H9 (cell line): ENCODE measurements around the gene HOXB1. TPM values are rescaled to one million over a fixed set of nuclear protein-coding genes. Genes with fewer than 3 reads are reported as not detected.

Experiments used
- DNase-seq: peaks from one replicate; pipeline ENCODE4 v3.0.0-alpha.2; 2017
- H2AFZ ChIP-seq: one replicate; pipeline ENCODE4 v1.6.1; 2013; ENCODE audit warnings: mild to moderate bottlenecking, low read length, control low read depth, moderate library complexity
- H2AK5ac ChIP-seq: 2 replicates; pipeline ENCODE4 v1.6.1; 2013; ENCODE audit warnings: low read length, control low read depth, mixed read lengths; ENCODE audit not compliant: insufficient read length
- H2BK120ac ChIP-seq: one replicate; pipeline ENCODE4 v1.6.1; 2013; ENCODE audit warnings: low read depth, mild to moderate bottlenecking, low read length, control low read depth, inconsistent platforms; ENCODE audit not compliant: poor library complexity, severe bottlenecking
- H2BK12ac ChIP-seq: 2 replicates; pipeline ENCODE4 v1.6.1; 2013; ENCODE audit warnings: low read length, control low read depth, mixed read lengths, low read depth; ENCODE audit not compliant: insufficient read length
- H2BK15ac ChIP-seq: 2 replicates; pipeline ENCODE4 v1.6.1; 2013; ENCODE audit warnings: low read depth, low read length, control low read depth
- H2BK20ac ChIP-seq: one replicate; pipeline ENCODE4 v1.6.1; 2013; ENCODE audit warnings: low read depth, mild to moderate bottlenecking, low read length, control low read depth, inconsistent platforms; ENCODE audit not compliant: poor library complexity, severe bottlenecking
- H2BK5ac ChIP-seq: 2 replicates; pipeline ENCODE4 v1.6.1; 2013; ENCODE audit warnings: low read length, control low read depth, mixed read lengths; ENCODE audit not compliant: insufficient read length
- H3K14ac ChIP-seq: 2 replicates; pipeline ENCODE4 v1.6.1; 2013; ENCODE audit warnings: low read length, control low read depth; ENCODE audit not compliant: insufficient read depth
- H3K18ac ChIP-seq: 2 replicates; pipeline ENCODE4 v1.6.1; 2013; ENCODE audit warnings: low read depth, mild to moderate bottlenecking, mixed read lengths, low read length, control low read depth; ENCODE audit not compliant: insufficient read length
- H3K23ac ChIP-seq: 2 replicates; pipeline ENCODE4 v1.6.1; 2013; ENCODE audit warnings: low read length, control low read depth, mixed read lengths, low read depth; ENCODE audit not compliant: insufficient read length
- H3K23me2 ChIP-seq: 2 replicates; pipeline ENCODE4 v1.6.1; 2013; ENCODE audit warnings: low read depth, mild to moderate bottlenecking, mixed read lengths, low read length, control low read depth; ENCODE audit not compliant: insufficient read length, poor library complexity, severe bottlenecking
- H3K27ac ChIP-seq: 2 replicates; pipeline ENCODE4 v1.5.1; 2013; ENCODE audit warnings: low read length, control low read depth, mixed read lengths, low read depth; ENCODE audit not compliant: insufficient read length
- H3K27me3 ChIP-seq: 2 replicates; pipeline ENCODE4 v1.6.1; 2013; ENCODE audit warnings: low read length, control low read depth, inconsistent platforms; ENCODE audit not compliant: insufficient read depth
- H3K4ac ChIP-seq: 2 replicates; pipeline ENCODE4 v1.6.1; 2013; ENCODE audit warnings: low read depth, mild to moderate bottlenecking, control low read depth, inconsistent platforms, low read length, moderate library complexity
- H3K4me1 ChIP-seq: 2 replicates; pipeline ENCODE4 v1.6.1; 2013; ENCODE audit warnings: low read length, control low read depth, inconsistent platforms; ENCODE audit not compliant: insufficient read depth
- H3K4me2 ChIP-seq: 2 replicates; pipeline ENCODE4 v1.6.1; 2013; ENCODE audit warnings: low read length, control low read depth, mixed read lengths; ENCODE audit not compliant: insufficient read length, insufficient read depth
- H3K56ac ChIP-seq: 2 replicates; pipeline ENCODE4 v1.6.1; 2013; ENCODE audit warnings: low read depth, mild to moderate bottlenecking, mixed read lengths, low read length, control low read depth; ENCODE audit not compliant: insufficient read length
- H3K79me1 ChIP-seq: 2 replicates; pipeline ENCODE4 v1.6.1; 2013; ENCODE audit warnings: low read depth, mild to moderate bottlenecking, moderate library complexity, low read length, control low read depth, inconsistent platforms; ENCODE audit not compliant: insufficient read depth, poor library complexity, severe bottlenecking
- H3K79me2 ChIP-seq: 2 replicates; pipeline ENCODE4 v1.6.1; 2013; ENCODE audit warnings: low read length, control low read depth, inconsistent platforms; ENCODE audit not compliant: insufficient read depth
- H3K9ac ChIP-seq: 2 replicates; pipeline ENCODE4 v1.6.1; 2013; ENCODE audit warnings: low read length, control low read depth, mixed read lengths; ENCODE audit not compliant: insufficient read length; ENCODE audit errors: extremely low read depth
- H3K9me3 ChIP-seq: one replicate; pipeline ENCODE4 v1.6.1; 2013; ENCODE audit warnings: low read depth, low read length, inconsistent platforms; ENCODE audit not compliant: control insufficient read depth
- H3T11ph ChIP-seq: one replicate; pipeline ENCODE4 v1.6.1; 2013; ENCODE audit warnings: mild to moderate bottlenecking, low read length, control low read depth, inconsistent platforms
- H4K20me1 ChIP-seq: one replicate; pipeline ENCODE4 v1.6.1; 2013; ENCODE audit not compliant: control insufficient read depth, insufficient read length, insufficient read depth
- H4K5ac ChIP-seq: 2 replicates; pipeline ENCODE4 v1.6.1; 2013; ENCODE audit warnings: low read depth, mild to moderate bottlenecking, mixed read lengths, low read length, control low read depth; ENCODE audit not compliant: insufficient read length
- H4K8ac ChIP-seq: replicated peaks from 2 replicates; pipeline ENCODE4 v1.6.1; 2013; ENCODE audit warnings: low read length, control low read depth, mixed read lengths, low read depth; ENCODE audit not compliant: insufficient read length
- H4K91ac ChIP-seq: 2 replicates; pipeline ENCODE4 v1.6.1; 2013; ENCODE audit warnings: low read depth, mild to moderate bottlenecking, moderate library complexity, mixed read lengths, low read length, control low read depth; ENCODE audit not compliant: insufficient read length
- H3K27ac Mint-ChIP-seq, 3 experiments: 2 replicates in 2 of 3; 3 replicates in 1 of 3; pipeline ENCODE4 v1.8.0; 2020 to 2021; ENCODE audit warnings: mixed read lengths in 3 of 3, mild to moderate bottlenecking in 1 of 3, moderate library complexity in 1 of 3
- H3K27me3 Mint-ChIP-seq: 2 replicates; pipeline ENCODE4 v1.8.0; 2021; ENCODE audit warnings: low read depth, mild to moderate bottlenecking, moderate library complexity, mixed read lengths
- H3K36me3 Mint-ChIP-seq, 3 experiments: 2 replicates in 2 of 3; 3 replicates in 1 of 3; pipeline ENCODE4 v1.8.0; 2020 to 2021; ENCODE audit warnings: low read depth in 3 of 3, mixed read lengths in 3 of 3; ENCODE audit not compliant: insufficient read depth in 1 of 3
- H3K4me1 Mint-ChIP-seq, 2 experiments: 2 replicates each; pipeline ENCODE4 v1.8.0; 2020; ENCODE audit warnings: mixed read lengths in 2 of 2
- H3K4me3 Mint-ChIP-seq, 2 experiments: 2 replicates in 1 of 2; 3 replicates in 1 of 2; pipeline ENCODE4 v1.8.0; 2020 to 2021; ENCODE audit warnings: mild to moderate bottlenecking in 2 of 2, mixed read lengths in 2 of 2, moderate library complexity in 1 of 2
- H3K9me3 Mint-ChIP-seq, 2 experiments: 2 replicates in 1 of 2; 3 replicates in 1 of 2; pipeline ENCODE4 v1.8.0; 2020; ENCODE audit warnings: mild to moderate bottlenecking in 2 of 2, mixed read lengths in 2 of 2, moderate library complexity in 1 of 2
- CTCF ChIP-seq: fragments of 200-600 bp; sonication (generic); conservative IDR thresholded peaks from 3 replicates; pipeline ENCODE4 v1.8.0; 2021; ENCODE audit warnings: antibody characterized with exemption, mild to moderate bottlenecking
- WGBS: extraction: QIAGEN DNeasy Blood & Tissue Kit; methylation state at CpG from one replicate; pipeline ENCODE4 v1.1.7; 2013; ENCODE audit warnings: missing lambda C conversion rate, low lambda C conversion rate, mixed read lengths; ENCODE audit not compliant: insufficient read length; ENCODE audit errors: extremely low coverage; 5-methylcytosine and 5-hydroxymethylcytosine counted together
- total RNA-seq: library from RNA; stranded (reverse); gene quantifications from 2 replicates; pipeline ENCODE4 v1.2.1, GENCODE V29; 2021

HOXB1 gene
- total RNA-seq, 1 experiment from 2014 or later: not detected

GRCh38 chr17:48499735-48500434 is 30.9 kb downstream of the HOXB1 start:
- Histone ChIP-seq H3K56ac (no peak overlapping the region), H3K9ac (no peak overlapping the region), H2BK15ac (no peak overlapping the region), H3K79me1 (no peaks in the 10 kb centered on the region), H3K23ac (no peak overlapping the region), H3K4ac (no peak overlapping the region), H4K20me1 (no peaks in the 10 kb centered on the region), H3K27ac (no peak overlapping the region), H3K14ac (no peak overlapping the region), H3K23me2 (no peaks in the 10 kb centered on the region), H2BK120ac (no peak overlapping the region), H4K91ac (no peak overlapping the region), H3K27me3 (peaks cover 3% of the 10 kb centered on the region; the same call in 1 of the 2 replicates), H2BK12ac (no peak overlapping the region), H2BK5ac (no peak overlapping the region), H3K79me2 (no peaks in the 10 kb centered on the region), H2AFZ (no peak overlapping the region), H3K18ac (no peak overlapping the region), H2BK20ac (no peak overlapping the region), H2AK5ac (no peak overlapping the region), H4K5ac (no peak overlapping the region), H4K8ac (no peak overlapping the region), H3K4me2 (no peak overlapping the region), H3T11ph (no peak overlapping the region), H3K9me3 (no peaks in the 10 kb centered on the region), H3K4me1 (no peaks in the 10 kb centered on the region)
- H3K36me3 Mint-ChIP-seq: no peaks in the 10 kb centered on the region
- H3K4me1 Mint-ChIP-seq: peaks cover 20 to 29% of the 10 kb centered on the region in 2 experiments
- no peak for DNase-seq
- H3K4me3 Mint-ChIP-seq: no peak overlapping the region
- H3K27ac Mint-ChIP-seq: no peak overlapping the region
- WGBS: no CpG with 5 or more reads among the region's 5 CpGs
- no peaks in the 10 kb centered on the region; a peak in 1 of 5 replicates for H3K9me3 Mint-ChIP-seq
- TF ChIP-seq CTCF: no peak
- peaks cover 97% of the 10 kb centered on the region for H3K27me3 Mint-ChIP-seq
